ACC112 (cell line): Measurements from ENCODE around the gene TTYH1.

Source experiments
- H2AFZ ChIP-seq: fragments of 200-600 bp; sonication (generic); one replicate; pipeline ENCODE4 v1.6.0; 2017; ENCODE audit warnings: antibody characterized with exemption, low read length; ENCODE audit not compliant: unreplicated experiment
- H3K27ac ChIP-seq: fragments of 200-600 bp; sonication (generic); 2 replicates; pipeline ENCODE4 v1.5.1; 2014; ENCODE audit warnings: low read depth, mild to moderate bottlenecking, antibody characterized with exemption, low read length, moderate library complexity
- H3K27me3 ChIP-seq: fragments of 200-600 bp; sonication (generic); 2 replicates; pipeline ENCODE4 v1.6.1; 2014; ENCODE audit warnings: mild to moderate bottlenecking, antibody characterized with exemption, low read length, moderate library complexity, mixed read lengths; ENCODE audit not compliant: insufficient read depth
- H3K36me3 ChIP-seq: fragments of 200-600 bp; sonication (generic); 2 replicates; pipeline ENCODE4 v1.6.1; 2016; ENCODE audit warnings: mild to moderate bottlenecking, antibody characterized with exemption, low read length, moderate library complexity, mixed read lengths; ENCODE audit not compliant: insufficient read depth
- H3K4me1 ChIP-seq: fragments of 200-600 bp; sonication (generic); one replicate; pipeline ENCODE4 v1.6.1; 2016; ENCODE audit warnings: low read length, mixed read lengths; ENCODE audit not compliant: insufficient read depth, unreplicated experiment, control insufficient read depth
- H3K4me3 ChIP-seq: fragments of 200-600 bp; sonication (generic); 2 replicates; pipeline ENCODE4 v1.5.1; 2014; ENCODE audit warnings: mild to moderate bottlenecking, low read depth, low read length
- H3K79me2 ChIP-seq: fragments of 200-600 bp; sonication (generic); one replicate; pipeline ENCODE4 v1.6.0; 2016; ENCODE audit warnings: low read length; ENCODE audit not compliant: control insufficient read depth, unreplicated experiment, insufficient read depth

Gene TTYH1

GRCh38 chr19:54422136-54422535 lies 6.9 kb downstream of the TTYH1 start:
- H3K4me3 ChIP-seq: no peak overlapping the region
- H3K27me3 ChIP-seq: peaks cover 19% of the 10 kb centered on the region; the same call in 1 of the 2 replicates
- no peaks in the 10 kb centered on the region for H3K4me1 ChIP-seq
- H2AFZ ChIP-seq: no peak overlapping the region
- H3K36me3 ChIP-seq: no peaks in the 10 kb centered on the region
- no peak overlapping the region for H3K27ac ChIP-seq
- H3K79me2 ChIP-seq: no peaks in the 10 kb centered on the region

GRCh38 chr19:54424201-54424600 lies 8.9 kb downstream of the TTYH1 start:
- Histone ChIP-seq H3K4me1 (no peaks in the 10 kb centered on the region), H3K27me3 (peaks cover 10% of the 10 kb centered on the region; the same call in 1 of the 2 replicates), H3K27ac (no peak overlapping the region), H2AFZ (no peak overlapping the region), H3K79me2 (no peaks in the 10 kb centered on the region), H3K36me3 (no peaks in the 10 kb centered on the region), H3K4me3 (no peak overlapping the region)

GRCh38 chr19:54424660-54425381 lies 9.6 kb downstream of the TTYH1 start:
- Histone ChIP-seq H3K27me3 (peaks cover 15% of the 10 kb centered on the region; the same call in 1 of the 2 replicates), H3K79me2 (no peaks in the 10 kb centered on the region), H3K27ac (no peak overlapping the region), H3K4me3 (no peak overlapping the region), H3K4me1 (no peaks in the 10 kb centered on the region), H3K36me3 (no peaks in the 10 kb centered on the region), H2AFZ (no peak overlapping the region)

GRCh38 chr19:54425382-54425723 lies 10.1 kb downstream of the TTYH1 start:
- H3K36me3 ChIP-seq: no peaks in the 10 kb centered on the region
- peaks cover 17% of the 10 kb centered on the region; the same call in 1 of the 2 replicates for H3K27me3 ChIP-seq
- H3K79me2 ChIP-seq: no peaks in the 10 kb centered on the region
- H3K4me3 ChIP-seq: no peak overlapping the region
- no peak overlapping the region for H2AFZ ChIP-seq
- H3K4me1 ChIP-seq: no peaks in the 10 kb centered on the region
- no peak overlapping the region for H3K27ac ChIP-seq

- no peaks in the 10 kb centered on the region for H3K36me3 ChIP-seq
- no peak overlapping the region for H2AFZ ChIP-seq
These were observed 11.1 kb downstream of the TTYH1 start for GRCh38 chr19:54426291-54426931.

GRCh38 chr19:54427586-54427985 lies 12.3 kb downstream of the TTYH1 start:
- Histone ChIP-seq H3K36me3 (no peaks in the 10 kb centered on the region), H3K4me1 (no peaks in the 10 kb centered on the region)

More at GRCh38 chr19:54426291-54426931, 11.1 kb downstream of the TTYH1 start:
- Histone ChIP-seq H3K79me2 (no peaks in the 10 kb centered on the region), H3K4me3 (no peak overlapping the region), H3K27me3 (peaks cover 9% of the 10 kb centered on the region; the same call in 1 of the 2 replicates), H3K27ac (no peak overlapping the region), H3K4me1 (no peaks in the 10 kb centered on the region)

GRCh38 chr19:54428323-54429175 lies 13.3 kb downstream of the TTYH1 start:
- Histone ChIP-seq H3K4me1 (no peaks in the 10 kb centered on the region), H3K79me2 (no peaks in the 10 kb centered on the region), H3K36me3 (no peaks in the 10 kb centered on the region), H2AFZ (no peak overlapping the region), H3K4me3 (no peak overlapping the region), H3K27me3 (peaks cover 8% of the 10 kb centered on the region; the same call in 1 of the 2 replicates), H3K27ac (no peak overlapping the region)

More at GRCh38 chr19:54427586-54427985, 12.3 kb downstream of the TTYH1 start:
- H3K27me3 ChIP-seq: peaks cover 8% of the 10 kb centered on the region; the same call in 1 of the 2 replicates
- no peak overlapping the region for H3K27ac ChIP-seq
- H3K79me2 ChIP-seq: no peaks in the 10 kb centered on the region
- H2AFZ ChIP-seq: no peak overlapping the region
- no peak overlapping the region for H3K4me3 ChIP-seq

- H3K4me1 ChIP-seq: no peaks in the 10 kb centered on the region
- H3K27me3 ChIP-seq: peaks cover 8% of the 10 kb centered on the region; the same call in 1 of the 2 replicates
- no peaks in the 10 kb centered on the region for H3K79me2 ChIP-seq
- H2AFZ ChIP-seq: no peak overlapping the region
- H3K4me3 ChIP-seq: no peak overlapping the region
- H3K36me3 ChIP-seq: no peaks in the 10 kb centered on the region
- no peak overlapping the region for H3K27ac ChIP-seq
These were observed 13.9 kb downstream of the TTYH1 start for GRCh38 chr19:54429176-54429495.

GRCh38 chr19:54429545-54430227 lies 14.4 kb downstream of the TTYH1 start:
- Histone ChIP-seq H3K27ac (no peak overlapping the region), H3K79me2 (no peaks in the 10 kb centered on the region), H3K36me3 (no peaks in the 10 kb centered on the region), H2AFZ (no peak overlapping the region), H3K4me1 (no peaks in the 10 kb centered on the region), H3K4me3 (no peak overlapping the region), H3K27me3 (peaks cover 8% of the 10 kb centered on the region; the same call in 1 of the 2 replicates)
